ENCODE data around the gene FRMD4A.

DNA sequence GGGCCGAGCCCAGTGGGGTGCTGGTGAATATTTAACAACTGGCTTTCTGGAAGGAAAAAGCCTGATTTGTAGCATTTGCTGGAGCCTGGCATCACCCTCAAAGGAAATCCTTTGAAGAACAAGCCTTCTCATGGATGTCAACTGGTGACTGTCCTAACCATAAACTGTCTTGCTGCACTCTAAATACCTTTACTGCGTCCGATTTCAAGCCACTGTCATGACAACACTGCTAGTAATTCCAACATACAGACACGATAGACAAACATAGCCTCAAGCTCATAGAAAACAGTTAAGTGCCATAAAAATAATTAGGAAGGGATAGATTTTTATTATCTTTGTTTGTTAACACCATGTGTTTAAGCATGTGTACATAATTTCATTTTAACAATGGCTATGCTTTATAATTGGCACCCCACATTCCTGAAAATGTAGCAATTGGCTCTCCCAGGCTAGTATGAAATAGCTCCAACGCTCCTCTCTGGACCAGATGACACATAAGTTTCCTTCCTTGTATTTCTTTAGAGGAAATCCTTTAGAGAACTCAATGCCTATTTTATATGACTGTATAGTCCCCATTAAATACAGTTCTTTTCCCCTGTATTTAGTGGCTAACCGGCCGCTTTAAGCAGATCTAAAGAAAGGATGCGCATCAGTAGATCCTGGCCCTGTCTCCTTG, 470.6 kb downstream of the FRMD4A start:
- TF ChIP-seq ASH2L (IDR thresholded peaks at IDR 0.05; ENCODE audit: borderline replicate concordance, low read depth) (no peak), EGR1 (IDR thresholded peaks at IDR 0.05; ENCODE audit: borderline replicate concordance in 1 of 2, low read depth in 2 of 2, low read length in 2 of 2) (no peak), CBX5 (IDR thresholded peaks at IDR 0.05; ENCODE audit: low read depth) (no peak)
- TF ChIP-seq, protein P1, sequence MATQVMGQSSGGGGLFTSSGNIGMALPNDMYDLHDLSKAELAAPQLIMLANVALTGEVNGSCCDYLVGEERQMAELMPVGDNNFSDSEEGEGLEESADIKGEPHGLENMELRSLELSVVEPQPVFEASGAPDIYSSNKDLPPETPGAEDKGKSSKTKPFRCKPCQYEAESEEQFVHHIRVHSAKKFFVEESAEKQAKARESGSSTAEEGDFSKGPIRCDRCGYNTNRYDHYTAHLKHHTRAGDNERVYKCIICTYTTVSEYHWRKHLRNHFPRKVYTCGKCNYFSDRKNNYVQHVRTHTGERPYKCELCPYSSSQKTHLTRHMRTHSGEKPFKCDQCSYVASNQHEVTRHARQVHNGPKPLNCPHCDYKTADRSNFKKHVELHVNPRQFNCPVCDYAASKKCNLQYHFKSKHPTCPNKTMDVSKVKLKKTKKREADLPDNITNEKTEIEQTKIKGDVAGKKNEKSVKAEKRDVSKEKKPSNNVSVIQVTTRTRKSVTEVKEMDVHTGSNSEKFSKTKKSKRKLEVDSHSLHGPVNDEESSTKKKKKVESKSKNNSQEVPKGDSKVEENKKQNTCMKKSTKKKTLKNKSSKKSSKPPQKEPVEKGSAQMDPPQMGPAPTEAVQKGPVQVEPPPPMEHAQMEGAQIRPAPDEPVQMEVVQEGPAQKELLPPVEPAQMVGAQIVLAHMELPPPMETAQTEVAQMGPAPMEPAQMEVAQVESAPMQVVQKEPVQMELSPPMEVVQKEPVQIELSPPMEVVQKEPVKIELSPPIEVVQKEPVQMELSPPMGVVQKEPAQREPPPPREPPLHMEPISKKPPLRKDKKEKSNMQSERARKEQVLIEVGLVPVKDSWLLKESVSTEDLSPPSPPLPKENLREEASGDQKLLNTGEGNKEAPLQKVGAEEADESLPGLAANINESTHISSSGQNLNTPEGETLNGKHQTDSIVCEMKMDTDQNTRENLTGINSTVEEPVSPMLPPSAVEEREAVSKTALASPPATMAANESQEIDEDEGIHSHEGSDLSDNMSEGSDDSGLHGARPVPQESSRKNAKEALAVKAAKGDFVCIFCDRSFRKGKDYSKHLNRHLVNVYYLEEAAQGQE (IDR thresholded peaks at IDR 0.05; ENCODE audit: low read depth, low read length): no peak
- TF ChIP-seq, protein P2, sequence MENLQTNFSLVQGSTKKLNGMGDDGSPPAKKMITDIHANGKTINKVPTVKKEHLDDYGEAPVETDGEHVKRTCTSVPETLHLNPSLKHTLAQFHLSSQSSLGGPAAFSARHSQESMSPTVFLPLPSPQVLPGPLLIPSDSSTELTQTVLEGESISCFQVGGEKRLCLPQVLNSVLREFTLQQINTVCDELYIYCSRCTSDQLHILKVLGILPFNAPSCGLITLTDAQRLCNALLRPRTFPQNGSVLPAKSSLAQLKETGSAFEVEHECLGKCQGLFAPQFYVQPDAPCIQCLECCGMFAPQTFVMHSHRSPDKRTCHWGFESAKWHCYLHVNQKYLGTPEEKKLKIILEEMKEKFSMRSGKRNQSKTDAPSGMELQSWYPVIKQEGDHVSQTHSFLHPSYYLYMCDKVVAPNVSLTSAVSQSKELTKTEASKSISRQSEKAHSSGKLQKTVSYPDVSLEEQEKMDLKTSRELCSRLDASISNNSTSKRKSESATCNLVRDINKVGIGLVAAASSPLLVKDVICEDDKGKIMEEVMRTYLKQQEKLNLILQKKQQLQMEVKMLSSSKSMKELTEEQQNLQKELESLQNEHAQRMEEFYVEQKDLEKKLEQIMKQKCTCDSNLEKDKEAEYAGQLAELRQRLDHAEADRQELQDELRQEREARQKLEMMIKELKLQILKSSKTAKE (IDR thresholded peaks at IDR 0.05; ENCODE audit: low read depth, poor library complexity, severe bottlenecking): no peak

Measured in GM12878 (cell line).